NCI-H2227 (cell line): ENCODE results near the gene DIDO1.

Experiments used
- DNase-seq: peaks from one replicate; lab custom pipeline; 2025; ENCODE audit not compliant: unreplicated experiment; lab: John Stamatoyannopoulos, UW

Gene DIDO1

DNA sequence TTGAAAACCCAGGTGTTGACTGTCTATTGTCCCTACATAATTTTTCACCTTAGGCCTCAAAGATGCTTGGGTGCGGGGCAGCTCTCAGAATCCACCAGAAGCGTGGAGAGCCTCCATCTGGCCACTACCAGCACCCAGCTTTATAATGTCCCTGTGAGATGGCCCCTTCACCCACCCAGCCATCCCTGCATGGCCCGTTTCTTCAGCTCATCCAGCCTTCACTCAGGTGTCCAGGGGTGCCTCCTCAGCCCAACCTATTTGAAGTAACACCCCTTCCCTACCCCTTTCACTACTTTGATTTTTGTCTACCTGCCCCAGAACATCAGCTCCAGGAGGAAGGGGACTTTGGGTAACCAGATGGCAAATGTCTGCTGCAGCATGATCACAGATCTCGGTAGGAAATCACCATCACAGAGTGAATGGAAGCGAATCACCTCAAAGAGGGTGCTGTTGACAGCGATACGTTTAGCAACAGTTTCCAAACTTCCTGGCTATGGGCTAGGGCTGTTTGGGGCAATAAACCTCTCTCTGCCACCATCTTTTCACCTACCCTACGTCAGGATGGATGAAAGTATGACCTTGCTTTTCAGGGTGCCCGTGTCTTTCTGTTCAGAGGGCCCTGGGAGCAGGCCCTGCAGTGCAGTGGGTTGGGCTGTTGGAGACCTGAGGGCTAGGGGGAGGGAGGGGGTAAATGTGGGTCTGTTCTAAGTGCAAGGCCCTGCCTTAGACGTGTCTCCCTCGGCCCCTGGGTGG, 25.0 kb upstream of the DIDO1 start:
- no peak for DNase-seq

- no peak for DNase-seq
Measured at GRCh38 chr20:62950741-62951140, 24.4 kb upstream of the DIDO1 start.

GRCh38 chr20:62949962-62950361, 23.7 kb upstream of the DIDO1 start:
- DNase-seq: no peak

DNA sequence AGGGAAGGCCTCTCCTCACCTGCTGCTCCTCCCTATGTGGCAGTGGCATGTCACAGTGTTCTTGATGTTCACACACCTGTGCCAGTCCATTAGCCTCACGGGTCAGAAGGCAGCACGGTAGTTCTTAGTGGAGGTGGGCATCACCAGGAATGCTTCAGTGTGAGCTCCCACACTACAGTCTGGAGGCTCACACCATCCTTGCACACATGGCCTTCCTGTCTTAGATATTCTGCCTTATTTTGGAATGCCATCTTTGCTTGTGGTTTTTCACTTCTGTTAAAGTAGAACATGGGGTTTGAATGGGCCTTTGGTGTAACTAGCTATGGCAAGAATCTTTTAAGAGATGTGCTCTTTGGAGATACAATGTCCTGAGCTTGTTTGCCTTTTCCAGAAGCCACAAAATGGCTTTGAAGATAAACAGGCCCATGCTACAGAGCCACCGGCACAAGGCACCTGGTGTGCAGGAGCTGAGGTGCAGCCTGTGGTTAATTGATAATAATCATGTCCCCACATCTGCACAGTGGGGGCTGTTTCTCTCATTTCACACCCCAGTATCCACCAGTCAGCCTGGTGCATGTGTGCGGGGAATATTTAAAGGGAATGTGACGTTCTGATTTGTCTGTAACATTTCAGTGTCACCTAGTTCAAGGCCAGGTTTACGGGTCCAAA, 23.0 kb upstream of the DIDO1 start:
- DNase-seq: no peak

DNA sequence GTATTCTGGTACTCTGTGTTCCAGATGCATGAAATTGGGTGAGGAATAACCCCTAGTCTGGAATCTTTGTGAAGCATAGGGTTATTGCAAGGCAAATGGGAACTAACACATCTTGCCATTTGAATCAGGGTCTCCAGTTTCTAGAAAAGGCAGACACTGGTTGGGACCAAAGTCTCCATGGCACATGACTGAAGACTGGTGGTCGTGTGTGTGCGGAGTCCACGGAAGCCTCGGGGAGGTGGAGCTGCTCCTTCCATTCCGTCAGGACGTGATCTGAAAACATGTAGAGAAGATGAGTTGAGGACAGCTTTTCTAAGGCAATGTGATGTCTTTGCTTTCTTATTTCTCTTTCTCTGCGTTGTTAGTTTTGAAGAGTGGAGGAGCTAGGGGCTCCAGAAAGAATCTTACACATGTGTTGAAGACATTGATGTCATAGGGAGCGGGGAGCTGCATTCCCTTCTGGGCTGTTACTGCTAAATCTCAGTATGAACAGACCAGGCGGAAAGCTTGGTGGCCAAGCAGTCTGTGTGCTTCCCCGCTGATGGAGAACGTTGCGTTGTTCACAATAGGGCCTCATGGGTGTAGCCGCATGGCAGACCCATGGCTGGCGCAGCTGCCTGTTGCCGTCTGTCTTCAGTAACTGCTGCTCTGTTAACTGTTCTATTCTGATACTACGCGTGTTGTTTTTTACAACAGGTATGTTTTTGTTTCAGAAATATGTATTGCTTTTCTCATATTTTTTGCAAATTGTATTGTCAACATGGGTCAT, 21.4 kb upstream of the DIDO1 start:
- DNase-seq: no peak

DNA sequence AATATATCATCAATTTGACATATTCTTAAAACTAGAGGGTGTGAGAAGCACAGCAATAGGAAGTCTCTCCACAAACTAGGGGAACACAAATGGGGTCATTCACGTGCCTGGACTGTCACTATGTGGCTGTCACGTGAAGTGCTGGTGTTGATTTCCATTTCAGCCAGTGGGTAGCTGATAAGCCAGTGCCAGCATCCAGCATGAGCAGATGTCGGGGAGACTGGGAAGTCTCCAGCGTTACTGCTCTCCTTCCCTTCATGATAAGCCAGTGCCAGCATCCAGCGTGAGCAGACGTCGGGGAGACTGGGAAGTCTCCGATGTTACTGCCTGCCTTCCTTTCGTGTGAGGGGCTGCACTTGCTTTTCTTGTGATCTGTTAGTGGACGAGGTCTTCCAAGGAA, 20.6 kb upstream of the DIDO1 start:
- DNase-seq: no peak

DNA sequence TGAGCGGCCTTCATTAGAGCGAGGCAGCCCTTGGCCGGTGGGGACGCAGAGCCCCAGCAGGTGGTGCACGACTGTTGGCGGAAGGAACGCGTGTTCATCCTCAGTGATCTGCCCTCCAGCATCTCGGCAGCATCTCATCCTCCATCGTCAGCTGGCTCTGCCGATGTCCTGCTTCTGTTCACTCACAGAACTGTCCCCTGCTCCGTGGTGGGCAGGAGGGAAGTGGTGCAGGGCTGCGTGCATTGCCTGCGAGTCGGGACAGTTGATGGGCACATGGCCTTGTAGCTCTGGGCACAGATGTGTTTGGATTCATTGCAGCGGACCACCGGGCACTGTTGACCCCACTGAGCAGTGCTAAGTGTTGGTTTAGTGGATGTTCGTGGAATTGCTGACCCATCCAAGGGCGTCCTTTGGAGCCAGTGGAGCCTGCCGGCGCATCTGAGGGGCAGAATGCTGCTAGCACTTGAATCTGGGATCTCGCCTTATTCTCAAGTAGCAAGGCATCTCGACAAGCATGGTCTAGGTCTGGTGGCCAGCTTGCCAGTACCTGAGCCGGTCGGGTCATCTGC, 19.6 kb upstream of the DIDO1 start:
- DNase-seq: no peak

DNA sequence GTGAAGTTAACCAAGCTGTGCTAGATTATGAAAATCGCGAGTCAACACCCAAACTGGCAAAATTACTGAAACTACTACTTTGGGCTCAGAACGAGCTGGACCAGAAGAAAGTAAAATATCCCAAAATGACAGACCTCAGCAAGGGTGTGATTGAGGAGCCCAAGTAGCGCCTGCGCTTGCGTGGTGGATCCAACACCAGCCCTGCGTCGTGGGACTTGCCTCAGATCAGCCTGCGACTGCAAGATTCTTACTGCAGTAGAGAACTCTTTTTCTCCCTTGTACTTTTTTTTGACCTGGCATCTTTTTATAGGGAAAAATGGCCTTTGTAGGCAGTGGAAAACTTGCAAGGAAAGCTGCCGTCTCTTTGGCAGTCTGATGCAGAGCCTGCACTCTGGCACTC, 18.4 kb upstream of the DIDO1 start:
- DNase-seq: no peak

GRCh38 chr20:62944184-62944583, 17.9 kb upstream of the DIDO1 start:
- no peak for DNase-seq

GRCh38 chr20:62943396-62943795, 17.1 kb upstream of the DIDO1 start:
- no peak for DNase-seq

GRCh38 chr20:62942456-62942855, 16.2 kb upstream of the DIDO1 start:
- no peak for DNase-seq

- DNase-seq: no peak
Measured at GRCh38 chr20:62941792-62942191, 15.5 kb upstream of the DIDO1 start.

- no peak for DNase-seq
Measured at GRCh38 chr20:62940875-62941274, 14.6 kb upstream of the DIDO1 start.

GRCh38 chr20:62938105-62938888, 12.0 kb upstream of the DIDO1 start, which contains the start of gene GID8:
Gene GID8 (plus strand): TSS chr20:62938147. CDS start chr20:62941503, 3,356 bp downstream.
- peak; percentile 73 for DNase-seq

DNA sequence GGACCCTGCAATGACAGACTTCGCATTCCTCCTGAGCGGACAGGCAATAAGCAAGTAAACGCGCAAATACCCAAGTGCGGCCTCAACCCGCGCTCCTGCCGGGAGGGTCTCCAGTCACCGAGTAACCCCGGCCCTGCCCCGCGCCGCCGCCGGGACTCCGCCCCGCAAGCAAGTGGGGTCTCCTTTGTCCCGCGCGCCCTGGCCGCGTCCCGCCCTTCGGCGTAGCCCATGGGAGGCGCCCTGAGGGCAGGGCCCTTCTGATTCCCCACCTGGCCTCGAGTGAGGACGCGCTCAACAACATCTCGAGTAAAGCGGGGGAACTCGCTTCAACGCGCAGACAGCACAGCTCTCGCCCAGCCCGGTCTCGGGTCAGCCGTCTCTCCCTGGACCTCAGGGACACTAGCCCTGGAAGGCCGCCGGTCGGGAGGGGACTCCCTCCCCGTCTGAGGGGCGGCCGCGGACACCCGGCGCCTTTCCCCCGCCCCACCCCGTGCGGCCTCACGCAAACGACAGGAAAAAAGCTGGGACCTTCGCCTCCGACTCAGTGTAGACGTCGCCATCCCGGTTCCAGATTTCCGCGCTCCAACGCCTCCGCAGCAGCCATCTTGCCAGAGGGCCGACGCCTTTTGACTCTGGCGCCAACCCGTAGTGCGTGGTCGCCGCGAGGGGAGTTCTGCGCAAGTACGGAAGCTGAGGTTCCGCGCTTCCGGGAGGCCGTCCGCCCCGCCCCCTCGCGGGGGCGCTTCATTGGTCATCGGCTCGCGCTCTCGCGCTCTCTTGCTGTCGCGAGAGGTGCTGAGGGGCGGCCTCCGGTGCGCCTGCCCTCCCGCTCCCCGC, 11.2 kb upstream of the DIDO1 start:
- DNase-seq: peak; percentile 99

- no peak for DNase-seq
Measured at GRCh38 chr20:62935968-62936585, 9.8 kb upstream of the DIDO1 start.

DNA sequence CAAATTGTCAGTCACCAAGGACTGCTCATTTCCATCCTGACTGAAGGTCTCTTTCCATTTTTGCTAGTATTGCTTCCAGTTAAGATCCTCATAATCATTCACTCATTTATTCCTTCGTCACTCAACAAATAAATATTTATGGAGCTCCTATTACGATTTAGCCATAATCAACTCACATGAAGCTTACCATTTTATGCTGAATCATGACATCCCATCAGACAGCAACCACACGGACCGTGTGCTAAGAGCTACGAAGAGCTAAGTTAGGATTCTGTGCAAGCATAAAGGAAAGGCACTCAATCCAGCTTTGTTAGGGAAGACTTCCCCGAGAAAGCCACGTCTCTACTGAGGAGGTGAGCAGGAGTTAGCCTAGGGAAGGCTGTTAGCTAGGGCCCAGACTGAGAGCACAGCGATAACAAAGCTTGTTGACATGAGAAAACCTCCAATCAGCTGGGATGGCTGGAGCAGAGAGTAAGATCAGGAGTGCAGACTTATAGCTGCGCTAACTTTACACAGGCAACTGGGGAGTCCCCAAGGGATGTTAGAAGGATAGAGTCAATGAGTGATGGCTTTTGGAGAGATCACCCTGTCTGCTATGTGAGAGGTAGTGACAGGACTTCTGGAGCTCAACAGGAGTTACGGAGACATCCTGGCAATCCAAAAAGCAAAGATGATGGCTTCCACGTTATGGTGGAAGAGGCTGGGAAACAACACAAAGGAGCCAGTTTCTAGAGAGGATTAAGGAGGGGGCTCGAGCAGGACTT, 9.1 kb upstream of the DIDO1 start:
- no peak for DNase-seq

GRCh38 chr20:62933966-62934365, 7.7 kb upstream of the DIDO1 start:
- no peak for DNase-seq

- no peak for DNase-seq
Measured at GRCh38 chr20:62931464-62931863, 5.2 kb upstream of the DIDO1 start.
